ENCODE measurements around the gene BAZ2A. TPM values are rescaled to one million over a fixed set of nuclear protein-coding genes. Genes with fewer than 3 reads are reported as not detected.

BAZ2A gene
- total RNA-seq, 1 experiment from 2014 or later, result 16.6 TPM

Other genes starting within 250 kb of the BAZ2A start
- gene TIMELESS, start 180.9 kb downstream of the BAZ2A start, total RNA-seq (2014; rRNA removed; shearing (Covaris generic)), result 13.8 and 18.3 TPM in 2 replicates
- gene MIP, start 175.7 kb downstream of the BAZ2A start, total RNA-seq (2014; rRNA removed; shearing (Covaris generic)), result not detected in 2 replicates
- 1.5 and 2.2 TPM in 2 replicates for gene SPRYD4, start 161.7 kb downstream of the BAZ2A start, total RNA-seq (2014; rRNA removed; shearing (Covaris generic))
- gene GLS2, start 142.2 kb downstream of the BAZ2A start, total RNA-seq (2014; rRNA removed; shearing (Covaris generic)), result 2.4 TPM in 1 of 2 replicates, not detected in the other
- 7.4 and 11.1 TPM in 2 replicates for gene RBMS2, start 108.5 kb downstream of the BAZ2A start, total RNA-seq (2014; rRNA removed; shearing (Covaris generic))
- 710 and 775 TPM in 2 replicates for gene ATP5F1B, start 15.7 kb upstream of the BAZ2A start, total RNA-seq (2014; rRNA removed; shearing (Covaris generic))
- 188 and 222 TPM in 2 replicates for gene PTGES3, start 58.0 kb upstream of the BAZ2A start, total RNA-seq (2014; rRNA removed; shearing (Covaris generic))
- gene NACA, start 95.0 kb upstream of the BAZ2A start, total RNA-seq (2014; rRNA removed; shearing (Covaris generic)), result 1,709 and 1,797 TPM in 2 replicates
- gene PRIM1, start 122.0 kb upstream of the BAZ2A start, total RNA-seq (2014; rRNA removed; shearing (Covaris generic)), result 32.6 and 45.6 TPM in 2 replicates
- gene HSD17B6, start 133.0 kb upstream of the BAZ2A start, total RNA-seq (2014; rRNA removed; shearing (Covaris generic)), result 3.7 and 13.8 TPM in 2 replicates